CD4-positive, CD25-positive, alpha-beta regulatory T cell (primary cell): ENCODE data around the gene TNFSF10. TPM values are rescaled to one million over a fixed set of nuclear protein-coding genes. Genes with fewer than 3 reads are reported as not detected.

Source experiments
- ATAC-seq, 2 donors: fragments of 150-1000 bp; cut with Tn5 transposase; one replicate each; pipeline ENCODE4 v1.10.0; 2021; ENCODE audit warnings: low read depth in 2 of 2, moderate number of reproducible peaks in 2 of 2, moderate library complexity in 1 of 2
- DNase-seq, 3 donors: peaks; one replicate each; pipeline versions ENCODE4 v3.0.0 to v3.0.0-alpha.2; 2012 to 2022; ENCODE audit warnings: mixed read lengths in 1 of 3
- H3K27ac ChIP-seq: one replicate; pipeline ENCODE4 v1.7.0; 2013; ENCODE audit warnings: mild to moderate bottlenecking, low read length; ENCODE audit not compliant: insufficient read depth, poor library complexity, severe bottlenecking
- H3K27me3 ChIP-seq: one replicate; pipeline ENCODE4 v1.7.0; 2013; ENCODE audit warnings: low read length; ENCODE audit not compliant: control insufficient read depth, insufficient read depth
- H3K36me3 ChIP-seq: one replicate; pipeline ENCODE4 v1.7.0; 2013; ENCODE audit warnings: mild to moderate bottlenecking, low read length, moderate library complexity; ENCODE audit not compliant: control insufficient read depth, insufficient read depth
- H3K4me1 ChIP-seq: 2 replicates; pipeline ENCODE4 v1.7.0; 2013; ENCODE audit warnings: mild to moderate bottlenecking, low read length; ENCODE audit not compliant: insufficient read depth, control insufficient read depth, poor library complexity, severe bottlenecking
- H3K4me3 ChIP-seq: one replicate; pipeline ENCODE4 v1.7.0; 2013; ENCODE audit warnings: low read depth, mild to moderate bottlenecking, low read length, moderate library complexity
- H3K9me3 ChIP-seq, 2 experiments: 1 replicate in 1 of 2; 2 replicates in 1 of 2; pipeline ENCODE4 v1.7.0; 2013; ENCODE audit warnings: low read length in 2 of 2, mild to moderate bottlenecking in 1 of 2, moderate library complexity in 1 of 2; ENCODE audit not compliant: control insufficient read depth in 2 of 2
- H3K27ac Mint-ChIP-seq, 3 donors: one replicate each; pipeline ENCODE4 v1.8.0; 2020 to 2022; ENCODE audit warnings: mild to moderate bottlenecking in 3 of 3, mixed read lengths in 3 of 3, moderate library complexity in 2 of 3
- H3K27me3 Mint-ChIP-seq: one replicate; pipeline ENCODE4 v1.8.0; 2022; ENCODE audit warnings: mild to moderate bottlenecking, mixed read lengths
- H3K36me3 Mint-ChIP-seq: one replicate; pipeline ENCODE4 v1.8.0; 2020; ENCODE audit warnings: mixed read lengths
- H3K4me1 Mint-ChIP-seq, 4 donors: one replicate each; pipeline ENCODE4 v1.8.0; 2020 to 2022; ENCODE audit warnings: mixed read lengths in 4 of 4, mild to moderate bottlenecking in 1 of 4
- H3K4me3 Mint-ChIP-seq, 4 donors: one replicate each; pipeline ENCODE4 v1.8.0; 2020 to 2022; ENCODE audit warnings: mild to moderate bottlenecking in 4 of 4, mixed read lengths in 4 of 4, moderate library complexity in 3 of 4
- H3K9me3 Mint-ChIP-seq, 7 donors: one replicate each; pipeline ENCODE4 v1.8.0; 2020 to 2022; ENCODE audit warnings: mixed read lengths in 7 of 7, mild to moderate bottlenecking in 3 of 7, moderate library complexity in 2 of 7
- polyA plus RNA-seq, 4 donors: library from polyadenylated mRNA; unstranded; fragments of 300-500 nt; fragmentation: Illumina TruSeq; gene quantifications; one replicate each; pipeline ENCODE4 v1.2.3, GENCODE V29; 2021
- total RNA-seq: library from RNA; stranded (reverse); gene quantifications from one replicate; pipeline ENCODE4 v1.2.3, GENCODE V29; 2022

TNFSF10 gene
- total and polyA plus RNA-seq, 5 donors from 2014 or later = 29.1 to 93.4 (median 58.0) TPM

- peak overlapping the region; percentile 76 for H3K27ac ChIP-seq
- H3K4me3 Mint-ChIP-seq = no peak overlapping the region
Observed at GRCh38 chr3:172478116-172478515, 45.1 kb downstream of the TNFSF10 start.

GRCh38 chr3:172476347-172476746, 46.9 kb downstream of the TNFSF10 start:
- H3K9me3 ChIP-seq = peaks cover 0 to 1% of the 10 kb centered on the region in 2 experiments
- H3K4me3 ChIP-seq = peak overlapping the region; percentile 90
- H3K27me3 ChIP-seq = peaks cover 2% of the 10 kb centered on the region
- peaks cover 8% of the 10 kb centered on the region for H3K4me1 ChIP-seq
- ATAC-seq (no peak), DNase-seq (no peak)
- H3K27ac ChIP-seq = peak overlapping the region; percentile 76
- no peaks in the 10 kb centered on the region for H3K36me3 ChIP-seq
- no peak overlapping the region for H3K27ac Mint-ChIP-seq
- peaks cover 6 to 21% (median 7%) of the 10 kb centered on the region in 4 donors for H3K4me1 Mint-ChIP-seq
- peak overlapping the region in 3 of 4 donors; percentile 84 to 92 (median 89) for H3K4me3 Mint-ChIP-seq
- H3K27me3 Mint-ChIP-seq = peaks cover 14% of the 10 kb centered on the region
- peaks cover 0 to 6% (median 0%) of the 10 kb centered on the region in 7 donors for H3K9me3 Mint-ChIP-seq
- no peaks in the 10 kb centered on the region for H3K36me3 Mint-ChIP-seq

More at GRCh38 chr3:172478116-172478515, 45.1 kb downstream of the TNFSF10 start:
- Histone ChIP-seq H3K36me3 (no peaks in the 10 kb centered on the region), H3K27me3 (no peaks in the 10 kb centered on the region), H3K4me3 (no peak overlapping the region), H3K4me1 (peaks cover 8% of the 10 kb centered on the region), H3K9me3 (no peaks in the 10 kb centered on the region)
- Mint-ChIP-seq H3K27ac (peak overlapping the region in 2 of 3 donors; percentile 61 to 90), H3K36me3 (no peaks in the 10 kb centered on the region), H3K4me1 (peaks cover 6 to 21% (median 7%) of the 10 kb centered on the region in 4 donors), H3K27me3 (peaks cover 15% of the 10 kb centered on the region), H3K9me3 (no peaks in the 10 kb centered on the region)
- DNase-seq (peak in 1 of 3 donors; percentile 7), ATAC-seq (no peak)

- Histone ChIP-seq H3K4me3 (no peak overlapping the region), H3K4me1 (peaks cover 8% of the 10 kb centered on the region), H3K27ac (no peak overlapping the region), H3K27me3 (peaks cover 3% of the 10 kb centered on the region), H3K9me3 (peaks cover 0 to 1% of the 10 kb centered on the region in 2 experiments), H3K36me3 (no peaks in the 10 kb centered on the region)
- peak overlapping the region in 1 of 4 donors; percentile 26 for H3K4me3 Mint-ChIP-seq
- ATAC-seq (no peak), DNase-seq (no peak)
- H3K27me3 Mint-ChIP-seq = peaks cover 14% of the 10 kb centered on the region
- no peaks in the 10 kb centered on the region for H3K36me3 Mint-ChIP-seq
- H3K9me3 Mint-ChIP-seq = peaks cover 0 to 6% (median 0%) of the 10 kb centered on the region in 7 donors
- no peak overlapping the region for H3K27ac Mint-ChIP-seq
- peaks cover 6 to 21% (median 7%) of the 10 kb centered on the region in 4 donors for H3K4me1 Mint-ChIP-seq
Observed at GRCh38 chr3:172475703-172476102, 47.5 kb downstream of the TNFSF10 start.

GRCh38 chr3:172471903-172472302, 51.3 kb downstream of the TNFSF10 start:
- Mint-ChIP-seq H3K36me3 (no peaks in the 10 kb centered on the region), H3K9me3 (peaks cover 0 to 6% (median 2%) of the 10 kb centered on the region in 7 donors), H3K27me3 (peaks cover 24% of the 10 kb centered on the region), H3K27ac (no peak overlapping the region), H3K4me3 (no peak overlapping the region), H3K4me1 (peaks cover under 1 to 3% (median 2%) of the 10 kb centered on the region in 4 donors)
- Histone ChIP-seq H3K36me3 (no peaks in the 10 kb centered on the region), H3K27me3 (peaks cover 11% of the 10 kb centered on the region), H3K27ac (no peak overlapping the region), H3K9me3 (peaks cover 0 to 1% of the 10 kb centered on the region in 2 experiments), H3K4me3 (no peak overlapping the region), H3K4me1 (no peaks in the 10 kb centered on the region)
- DNase-seq (no peak), ATAC-seq (no peak)

GRCh38 chr3:172470588-172470987, 52.6 kb downstream of the TNFSF10 start:
- ATAC-seq = no peak
- H3K36me3 ChIP-seq = no peaks in the 10 kb centered on the region
- no peaks in the 10 kb centered on the region for H3K4me1 Mint-ChIP-seq
- no peak overlapping the region for H3K27ac Mint-ChIP-seq
- H3K4me3 ChIP-seq = no peak overlapping the region
- peaks cover 12% of the 10 kb centered on the region for H3K27me3 ChIP-seq
- peaks cover 26% of the 10 kb centered on the region for H3K27me3 Mint-ChIP-seq
- H3K9me3 Mint-ChIP-seq = peaks cover 0 to 6% (median 2%) of the 10 kb centered on the region in 7 donors
- no peak overlapping the region for H3K27ac ChIP-seq
- H3K4me3 Mint-ChIP-seq = no peak overlapping the region
- H3K36me3 Mint-ChIP-seq = no peaks in the 10 kb centered on the region
- H3K9me3 ChIP-seq = peaks cover 0 to 1% of the 10 kb centered on the region in 2 experiments
- H3K4me1 ChIP-seq = no peaks in the 10 kb centered on the region
- DNase-seq = no peak

GRCh38 chr3:172467170-172467824, 55.9 kb downstream of the TNFSF10 start:
- Mint-ChIP-seq H3K27ac (no peak overlapping the region), H3K36me3 (no peaks in the 10 kb centered on the region), H3K4me1 (peaks cover 0 to 5% (median 0%) of the 10 kb centered on the region in 4 donors), H3K27me3 (peaks cover 42% of the 10 kb centered on the region), H3K9me3 (peaks cover 0 to 6% (median 2%) of the 10 kb centered on the region in 7 donors), H3K4me3 (no peak overlapping the region)
- Histone ChIP-seq H3K36me3 (no peaks in the 10 kb centered on the region), H3K27me3 (peaks cover 16% of the 10 kb centered on the region), H3K4me1 (no peaks in the 10 kb centered on the region), H3K27ac (no peak overlapping the region), H3K9me3 (peaks cover 0 to 1% of the 10 kb centered on the region in 2 experiments), H3K4me3 (no peak overlapping the region)
- no peak for DNase-seq
- ATAC-seq = no peak

- H3K9me3 Mint-ChIP-seq = peaks cover 0 to 5% (median 0%) of the 10 kb centered on the region in 7 donors
- no peaks in the 10 kb centered on the region for H3K36me3 ChIP-seq
- peaks cover 15% of the 10 kb centered on the region for H3K27me3 ChIP-seq
- no peak overlapping the region for H3K27ac ChIP-seq
- no peak for ATAC-seq
- H3K4me1 ChIP-seq = no peaks in the 10 kb centered on the region
- no peak overlapping the region for H3K4me3 ChIP-seq
- H3K27ac Mint-ChIP-seq = no peak overlapping the region
- no peaks in the 10 kb centered on the region for H3K9me3 ChIP-seq
- H3K27me3 Mint-ChIP-seq = peaks cover 39% of the 10 kb centered on the region
- peaks cover 0 to 5% (median 0%) of the 10 kb centered on the region in 4 donors for H3K4me1 Mint-ChIP-seq
- H3K4me3 Mint-ChIP-seq = no peak overlapping the region
- H3K36me3 Mint-ChIP-seq = no peaks in the 10 kb centered on the region
- no peak for DNase-seq
Observed at GRCh38 chr3:172466553-172467130, 56.6 kb downstream of the TNFSF10 start.
